Astrocyte of the cerebellum (primary cell): ENCODE results near the gene SGIP1.

ENCODE experiments used
- DNase-seq: peaks from one replicate; pipeline ENCODE4 v3.0.0-alpha.2; 2011; ENCODE audit warnings: low read depth
- H3K4me3 ChIP-seq: 2 replicates; pipeline ENCODE4 v1.5.1; 2011; ENCODE audit warnings: mild to moderate bottlenecking, low read depth, low read length, moderate library complexity
- CTCF ChIP-seq: IDR thresholded peaks from 2 replicates; pipeline ENCODE4 v1.5.1; 2012; ENCODE audit warnings: low read length, low read depth, moderate library complexity, mild to moderate bottlenecking; ENCODE audit errors: missing control alignments
- in situ Hi-C: cut with HindIII; loops from 2 replicates; pipeline ENCODE4 v1.10.0; 2017; ENCODE audit warnings: low sequenced_read_pairs

SGIP1 gene

GRCh38 chr1:66553846-66554245 lies 19.9 kb downstream of the SGIP1 start:
- no peak for DNase-seq
- in situ Hi-C loops = no loop called here
- H3K4me3 ChIP-seq = no peak overlapping the region
- TF ChIP-seq CTCF = no peak

GRCh38 chr1:66556161-66556611 lies 22.2 kb downstream of the SGIP1 start:
- no peak for DNase-seq
- no peak for TF ChIP-seq CTCF
- in situ Hi-C loops = no loop called here

GRCh38 chr1:66557157-66557556 lies 23.2 kb downstream of the SGIP1 start:
- in situ Hi-C loops = no loop called here
- no peak for TF ChIP-seq CTCF
- H3K4me3 ChIP-seq = no peak overlapping the region
- DNase-seq = no peak

More at GRCh38 chr1:66556161-66556611, 22.2 kb downstream of the SGIP1 start:
- no peak overlapping the region for H3K4me3 ChIP-seq

- in situ Hi-C loops = no loop called here
- no peak overlapping the region for H3K4me3 ChIP-seq
- DNase-seq = no peak
- no peak for TF ChIP-seq CTCF
Measured at GRCh38 chr1:66559517-66559916, 25.6 kb downstream of the SGIP1 start.

- DNase-seq = no peak
- in situ Hi-C loops = no loop called here
- no peak for TF ChIP-seq CTCF
- H3K4me3 ChIP-seq = no peak overlapping the region
Measured at GRCh38 chr1:66562561-66562960, 28.6 kb downstream of the SGIP1 start.

GRCh38 chr1:66563094-66563800 lies 29.3 kb downstream of the SGIP1 start:
- peak; percentile 62 for DNase-seq
- no peak overlapping the region for H3K4me3 ChIP-seq
- in situ Hi-C loops = no loop called here
- no peak for TF ChIP-seq CTCF
